BJ (cell line): ENCODE data around the gene NCAPH2. TPM values are rescaled to one million over a fixed set of nuclear protein-coding genes. Genes with fewer than 3 reads are reported as not detected.

Experiments
- CTCF ChIA-PET: fragments of 350-600 bp; formaldehyde crosslinking; extraction: SDS; loops from one replicate; lab custom pipeline; 2021; ENCODE audit warnings: antibody characterized with exemption, inconsistent platforms; lab: Yijun Ruan, JAX
- POLR2A ChIA-PET: fragments of 300-600 bp; sonication (Branson Sonifier 250); formaldehyde crosslinking; extraction: SDS; loops from one replicate; lab custom pipeline; 2021; ENCODE audit warnings: antibody characterized with exemption; lab: Charles Lee
- DNase-seq: peaks from one replicate; pipeline ENCODE4 v3.0.0-alpha.2; 2011; ENCODE audit warnings: low read depth
- H3K27me3 ChIP-seq: 2 replicates; pipeline ENCODE4 v1.6.0; 2011; ENCODE audit warnings: low read length; ENCODE audit not compliant: control insufficient read depth, insufficient read depth
- H3K36me3 ChIP-seq: 2 replicates; pipeline ENCODE4 v1.5.1; 2011; ENCODE audit warnings: low read length; ENCODE audit not compliant: control insufficient read depth, insufficient read depth
- H3K4me3 ChIP-seq: 2 replicates; pipeline ENCODE4 v1.5.1; 2011; ENCODE audit warnings: low read depth, mild to moderate bottlenecking, control low read depth, low read length
- CTCF ChIP-seq: IDR thresholded peaks from 2 replicates; pipeline ENCODE4 v1.5.1; 2011; ENCODE audit warnings: low read depth, mild to moderate bottlenecking, control low read depth, inconsistent platforms, low read length, moderate library complexity; ENCODE audit not compliant: insufficient read depth
- polyA plus RNA-seq: library from polyadenylated mRNA; depleted of rRNA; stranded (reverse); fragments of >200 nt; gene quantifications from 2 replicates; pipeline ENCODE4 v1.2.3, GENCODE V29; 2011

NCAPH2 gene
- polyA plus RNA-seq, 1 experiment: 31.7 TPM

- no peak for TF ChIP-seq CTCF
- Histone ChIP-seq H3K27me3 (no peaks in the 10 kb centered on the region), H3K4me3 (peak overlapping the region; percentile 59), H3K36me3 (no peaks in the 10 kb centered on the region)
- ChIA-PET CTCF (no interaction called here), POLR2A (no interaction called here)
- DNase-seq: no peak
Observed at GRCh38 chr22:50530580-50530876, 22.5 kb downstream of the NCAPH2 start.

GRCh38 chr22:50530877-50531545 is 23.0 kb downstream of the NCAPH2 start:
- Histone ChIP-seq H3K4me3 (peak overlapping the region; percentile 59), H3K27me3 (no peaks in the 10 kb centered on the region), H3K36me3 (no peaks in the 10 kb centered on the region)
- ChIA-PET CTCF (interaction anchor here (1.3 kb wide), 1 partner anchor 32 kb away, joined by 3 read pairs; the partner anchor contains the start of gene SYCE3), POLR2A (interaction anchor here (0.6 kb wide), 1 partner anchor 10 kb away, joined by 6 read pairs; no protein-coding TSS in a partner anchor)
- no peak for DNase-seq
- no peak for TF ChIP-seq CTCF

GRCh38 chr22:50531546-50531961 is 23.5 kb downstream of the NCAPH2 start:
- ChIA-PET CTCF (interaction anchor here (1.0 to 1.3 kb wide), 2 partner anchors 9 to 31 kb away, joined by 3 to 4 read pairs; partner anchors contain the start of gene SYCE3), POLR2A (interaction anchor here (0.6 kb wide), 1 partner anchor 9 kb away, joined by 6 read pairs; no protein-coding TSS in a partner anchor)
- H3K27me3 ChIP-seq: no peaks in the 10 kb centered on the region
- no peaks in the 10 kb centered on the region for H3K36me3 ChIP-seq
- no peak for DNase-seq
- peak overlapping the region; percentile 59 for H3K4me3 ChIP-seq
- TF ChIP-seq CTCF: no peak

- H3K27me3 ChIP-seq: no peaks in the 10 kb centered on the region
- no peak for DNase-seq
- H3K4me3 ChIP-seq: peak overlapping the region; percentile 59
- TF ChIP-seq CTCF: no peak
- ChIA-PET POLR2A (interaction anchor here (0.6 kb wide), 1 partner anchor 9 kb away, joined by 6 read pairs; no protein-coding TSS in a partner anchor), CTCF (interaction anchor here (1.0 to 1.3 kb wide), 3 partner anchors 9 to 89 kb away, joined by 3 to 4 read pairs (median 3); partner anchors contain the start of gene SYCE3)
- H3K36me3 ChIP-seq: no peaks in the 10 kb centered on the region
Observed at GRCh38 chr22:50531962-50532674, 24.1 kb downstream of the NCAPH2 start.
